Stimulated activated naive CD8-positive, alpha-beta T cell treated with anti-CD3 and anti-CD28 coated beads, Interleukin-15, amount 100 ng/mL, for 72 hours (primary cell): ENCODE data around the gene PXDC1.

Experiments
- ATAC-seq: fragments of 150-1000 bp; cut with Tn5 transposase; 2 replicates; pipeline ENCODE4 v1.10.0; 2021; ENCODE audit warnings: mild to moderate bottlenecking, moderate library complexity
- DNase-seq, 2 donors: peaks; one replicate each; pipeline ENCODE4 v3.0.0; 2021 to 2022
- H3K27ac Mint-ChIP-seq, 2 donors: one replicate each; pipeline ENCODE4 v1.8.0; 2022; ENCODE audit warnings: mild to moderate bottlenecking in 2 of 2, mixed read lengths in 2 of 2, moderate library complexity in 2 of 2
- H3K27me3 Mint-ChIP-seq: one replicate; pipeline ENCODE4 v1.8.0; 2022; ENCODE audit warnings: mixed read lengths
- H3K4me1 Mint-ChIP-seq: one replicate; pipeline ENCODE4 v1.8.0; 2022; ENCODE audit warnings: mild to moderate bottlenecking, mixed read lengths
- H3K4me3 Mint-ChIP-seq, 2 donors: one replicate each; pipeline ENCODE4 v1.8.0; 2022; ENCODE audit warnings: mild to moderate bottlenecking in 2 of 2, mixed read lengths in 2 of 2, moderate library complexity in 1 of 2
- H3K9me3 Mint-ChIP-seq, 2 donors: one replicate each; pipeline ENCODE4 v1.8.0; 2022; ENCODE audit warnings: mixed read lengths in 2 of 2

Gene PXDC1

DNA sequence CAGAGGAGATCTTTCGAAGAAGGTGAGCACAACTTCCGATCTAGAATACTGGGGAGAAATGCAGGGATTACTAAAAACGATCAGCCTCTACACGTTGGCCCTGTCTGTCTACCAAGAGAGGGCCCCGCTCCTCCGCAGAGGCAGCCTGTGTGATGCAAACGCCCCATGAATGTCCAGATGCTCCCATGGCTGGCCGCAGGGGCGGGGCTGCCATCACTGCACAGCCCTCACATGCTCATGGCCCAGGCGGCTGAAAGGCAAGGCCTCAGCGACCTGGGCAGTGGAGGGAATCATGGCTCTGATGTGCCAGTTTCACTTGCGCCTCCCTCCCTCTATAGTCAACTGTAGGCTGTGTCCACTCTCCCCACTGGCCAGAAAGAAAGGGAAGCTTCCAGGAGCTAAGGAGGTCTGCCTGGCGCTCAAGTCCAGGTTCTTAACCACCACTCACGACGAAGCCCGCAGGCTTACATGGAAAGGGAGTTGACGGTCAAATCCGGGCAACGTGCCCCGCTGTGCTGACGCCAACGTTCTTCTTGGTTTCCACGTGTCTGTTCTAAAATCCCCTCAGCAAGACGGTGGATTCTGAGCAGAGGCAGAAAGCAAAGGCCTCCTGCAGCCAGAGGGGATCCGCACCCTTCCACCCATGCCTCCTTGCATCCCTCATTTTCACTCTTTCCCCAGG, 14.2 kb downstream of the PXDC1 start:
- ATAC-seq (no peak), DNase-seq (no peak)
- Mint-ChIP-seq H3K27ac (no peak overlapping the region), H3K4me3 (no peak overlapping the region), H3K9me3 (no peaks in the 10 kb centered on the region), H3K4me1 (peaks cover 7% of the 10 kb centered on the region), H3K27me3 (peaks cover 47% of the 10 kb centered on the region)

DNA sequence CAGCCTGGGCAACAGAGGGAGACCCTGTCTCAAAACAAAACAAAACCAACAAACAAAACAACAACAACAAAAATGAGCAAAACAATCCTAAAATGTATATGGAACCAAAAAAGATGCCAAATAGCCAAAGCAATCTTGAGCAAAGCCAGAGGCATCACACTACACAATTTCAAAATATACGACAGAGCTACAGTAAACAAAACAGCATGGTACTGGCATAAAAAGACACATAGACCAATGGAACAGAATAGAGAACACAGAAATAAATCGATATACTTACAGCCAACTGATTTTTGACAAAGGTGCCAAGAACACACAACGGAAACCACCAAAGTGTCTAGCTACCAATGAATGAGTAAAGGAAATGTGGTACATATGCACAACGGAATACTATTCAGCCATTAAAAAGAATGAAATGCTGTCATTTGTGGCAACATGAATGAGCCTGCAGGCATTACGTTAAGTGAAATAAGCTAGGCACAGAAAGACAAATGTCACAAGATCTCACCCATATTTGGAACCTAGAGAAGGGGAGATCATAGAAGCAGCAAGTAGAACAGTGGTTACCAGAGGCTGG, 16.4 kb downstream of the PXDC1 start:
- peaks cover 28% of the 10 kb centered on the region for H3K27me3 Mint-ChIP-seq
- no peak for DNase-seq
- peaks cover 6% of the 10 kb centered on the region for H3K4me1 Mint-ChIP-seq

DNA sequence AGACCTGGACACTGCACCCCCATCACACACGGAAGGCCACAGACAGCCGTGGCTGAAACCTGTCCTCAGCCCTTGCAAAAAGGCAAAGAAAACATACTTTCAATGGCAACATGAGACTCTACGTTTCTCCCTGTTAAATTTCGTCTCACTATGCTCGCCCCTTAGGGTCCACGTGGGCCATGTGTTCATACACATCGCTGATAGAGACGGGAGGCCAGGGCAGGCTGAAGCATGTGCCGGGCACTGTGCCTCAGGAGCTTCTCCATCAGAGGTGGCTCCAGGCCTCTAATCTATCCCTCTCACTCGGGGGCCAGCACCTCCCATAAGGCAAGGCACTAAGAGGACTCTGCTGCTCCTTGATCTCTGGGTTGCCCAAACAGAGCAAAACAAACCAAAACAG, 17.5 kb downstream of the PXDC1 start:
- DNase-seq (no peak), ATAC-seq (no peak)
- no peaks in the 10 kb centered on the region for H3K9me3 Mint-ChIP-seq
- H3K27ac Mint-ChIP-seq: no peak overlapping the region
- H3K27me3 Mint-ChIP-seq: peaks cover 28% of the 10 kb centered on the region
- peaks cover 6% of the 10 kb centered on the region for H3K4me1 Mint-ChIP-seq
- no peak overlapping the region for H3K4me3 Mint-ChIP-seq

More for the DNA sequence above, 16.4 kb downstream of the PXDC1 start:
- ATAC-seq: no peak
- Mint-ChIP-seq H3K27ac (no peak overlapping the region), H3K4me3 (no peak overlapping the region), H3K9me3 (no peaks in the 10 kb centered on the region)

DNA sequence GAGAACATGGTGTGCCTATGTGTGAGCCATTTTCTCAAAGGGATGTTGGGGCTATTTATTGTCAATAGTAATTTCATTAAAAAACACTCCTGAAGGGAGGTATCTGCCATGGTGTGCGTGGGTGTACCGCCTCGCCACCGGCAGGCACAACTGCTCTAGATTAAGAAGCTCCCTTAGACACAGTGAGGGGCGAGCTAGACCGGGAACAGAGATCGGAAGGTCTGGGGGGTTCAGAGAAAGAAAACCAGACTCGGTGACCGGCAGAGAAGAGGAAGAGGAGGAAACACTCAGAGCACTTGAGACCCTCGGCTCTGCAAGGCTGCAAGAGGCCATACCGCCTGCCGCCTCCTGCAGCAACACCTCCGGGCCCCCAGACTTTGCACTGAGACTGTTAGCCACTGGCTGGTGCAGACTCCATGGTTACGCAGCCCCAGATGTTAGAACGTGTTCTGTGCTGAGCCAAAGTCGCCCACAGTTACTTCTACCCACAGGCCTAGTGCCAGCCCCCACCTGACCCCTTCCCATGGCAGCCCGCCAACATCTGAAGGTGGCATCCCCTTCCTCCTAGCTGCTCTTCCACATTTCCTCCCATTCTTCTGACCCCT, 18.1 kb downstream of the PXDC1 start:
- no peak for DNase-seq
- H3K4me1 Mint-ChIP-seq: peaks cover 6% of the 10 kb centered on the region
- H3K4me3 Mint-ChIP-seq: no peak overlapping the region

DNA sequence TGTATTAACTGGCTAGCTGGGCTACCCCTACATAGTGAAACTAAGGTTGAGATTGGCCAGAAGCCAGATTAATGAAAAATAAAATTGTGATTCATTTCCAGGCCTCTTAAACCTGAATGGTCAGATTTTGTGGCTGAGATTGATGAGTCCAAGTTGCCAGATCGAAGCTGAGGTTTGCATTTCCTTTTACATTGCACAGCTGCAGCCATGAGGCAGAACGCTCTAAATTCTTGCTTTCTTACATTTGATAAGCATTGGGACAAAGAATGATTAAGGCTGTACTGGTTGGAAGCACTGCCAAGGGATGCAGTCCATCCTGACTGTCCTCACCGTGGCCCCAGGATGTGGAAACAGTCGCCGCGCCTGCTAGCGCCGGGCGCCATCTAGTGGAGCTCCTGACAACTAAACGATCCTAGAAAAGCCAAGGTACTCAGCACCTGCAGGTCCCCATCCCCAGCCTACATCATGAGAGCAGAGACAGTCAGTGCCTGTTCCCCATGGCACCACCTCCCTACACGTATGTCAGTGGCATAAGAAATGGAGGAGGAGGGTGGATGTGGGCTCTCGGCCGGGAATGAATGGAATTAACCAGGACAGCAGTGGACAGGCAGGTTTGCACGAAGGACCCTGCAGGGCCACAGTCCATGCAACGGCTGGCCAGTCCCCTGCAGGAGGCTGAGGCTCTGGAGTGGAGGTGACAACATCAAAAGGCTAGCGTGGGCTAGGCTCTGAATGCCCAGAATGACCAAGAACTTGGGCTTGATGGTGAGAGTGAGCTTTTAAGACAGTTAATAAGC, 19.0 kb downstream of the PXDC1 start:
- Mint-ChIP-seq H3K27me3 (peaks cover 23% of the 10 kb centered on the region), H3K27ac (no peak overlapping the region), H3K4me3 (no peak overlapping the region), H3K4me1 (peaks cover 6% of the 10 kb centered on the region), H3K9me3 (no peaks in the 10 kb centered on the region)
- DNase-seq (peak; percentile 55 to 60), ATAC-seq (peak; percentile 76)

More for the DNA sequence above, 18.1 kb downstream of the PXDC1 start:
- no peak for ATAC-seq
- Mint-ChIP-seq H3K27ac (no peak overlapping the region), H3K9me3 (no peaks in the 10 kb centered on the region), H3K27me3 (peaks cover 28% of the 10 kb centered on the region)

DNA sequence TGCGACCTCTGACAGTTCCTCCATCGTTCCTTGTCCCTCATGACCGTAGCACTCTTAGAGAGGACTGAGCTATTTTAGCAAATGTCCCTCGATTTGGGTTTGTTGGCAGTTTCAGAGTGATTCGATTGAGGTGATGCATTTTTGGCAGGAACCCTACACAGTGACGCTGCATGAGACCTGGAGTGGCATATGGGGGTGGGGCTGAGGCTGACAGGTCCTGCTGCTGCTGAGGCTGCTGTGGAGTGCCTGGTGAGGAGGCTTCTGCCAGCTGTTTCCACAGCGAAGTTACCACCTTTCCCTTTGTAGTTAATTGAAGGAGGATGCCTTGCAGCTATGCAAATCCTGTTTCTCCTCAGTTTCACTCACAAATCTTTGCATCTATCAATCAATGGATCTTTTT, 19.8 kb downstream of the PXDC1 start:
- no peak overlapping the region for H3K4me3 Mint-ChIP-seq
- no peaks in the 10 kb centered on the region for H3K9me3 Mint-ChIP-seq
- ATAC-seq (no peak), DNase-seq (no peak)
- H3K27ac Mint-ChIP-seq: no peak overlapping the region
- H3K27me3 Mint-ChIP-seq: peaks cover 16% of the 10 kb centered on the region
- peaks cover 6% of the 10 kb centered on the region for H3K4me1 Mint-ChIP-seq

DNA sequence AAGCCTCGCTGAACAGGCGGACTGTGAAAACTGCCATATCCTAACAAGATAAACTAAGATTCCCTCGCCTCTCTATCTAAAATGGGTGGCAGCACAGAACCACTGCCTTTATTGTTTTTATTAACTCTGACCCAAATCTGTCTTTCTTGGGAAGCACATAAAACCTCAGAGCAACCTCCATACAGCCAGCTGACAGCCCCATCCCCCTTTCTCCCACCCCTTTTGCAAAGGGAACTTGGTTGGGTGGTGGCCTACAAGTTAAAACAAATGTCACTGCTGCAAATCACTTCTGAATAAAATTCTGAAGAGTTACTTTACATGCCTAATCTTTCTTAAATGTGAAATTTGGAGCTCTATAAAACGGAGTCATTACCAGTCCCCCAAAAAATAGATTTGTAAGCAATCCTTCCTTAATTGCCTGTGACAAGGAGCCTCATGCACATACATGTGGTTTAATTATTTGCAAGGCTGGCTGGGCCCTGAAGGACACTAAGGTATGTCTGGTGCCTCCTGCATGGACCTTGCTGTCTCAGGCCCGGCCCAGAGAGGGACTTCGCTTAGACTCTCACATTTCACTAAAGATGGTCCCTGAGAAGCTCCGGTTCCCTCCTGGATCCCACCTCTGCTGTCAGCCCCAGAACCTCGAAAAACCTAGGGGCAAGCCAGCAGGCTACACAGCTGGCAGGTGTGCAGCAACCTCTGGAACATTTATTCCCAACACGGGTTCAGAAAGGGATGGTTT, 21.7 kb downstream of the PXDC1 start:
- Mint-ChIP-seq H3K9me3 (no peaks in the 10 kb centered on the region), H3K27me3 (peaks cover 16% of the 10 kb centered on the region), H3K27ac (no peak overlapping the region), H3K4me1 (peaks cover 6% of the 10 kb centered on the region), H3K4me3 (no peak overlapping the region)
- ATAC-seq (no peak), DNase-seq (no peak)

DNA sequence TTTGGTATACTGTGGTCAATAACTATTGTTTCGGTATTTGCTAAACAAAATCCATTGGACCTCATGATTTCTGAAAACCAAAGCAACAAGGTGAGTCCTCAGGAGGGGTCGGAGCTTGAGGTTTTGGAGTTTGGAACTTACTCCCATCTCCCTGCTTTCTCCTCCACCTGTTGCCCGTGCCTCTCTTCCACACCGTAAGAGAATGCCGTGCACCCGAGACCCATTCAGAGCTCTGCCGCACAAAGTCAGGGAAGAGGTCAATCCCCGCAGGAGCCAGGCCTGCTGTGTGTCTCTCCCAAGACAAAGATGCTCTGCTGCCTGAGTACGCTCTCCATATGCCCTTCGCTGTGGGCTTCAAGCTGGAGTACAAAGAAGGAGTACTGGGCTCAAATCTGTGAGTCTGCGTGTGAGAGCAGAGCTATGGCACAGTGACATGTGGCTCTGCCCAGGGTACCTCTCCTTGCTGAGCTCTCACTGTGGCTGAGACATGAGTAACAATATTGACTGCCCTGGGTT, 23.9 kb downstream of the PXDC1 start:
- no peak overlapping the region for H3K27ac Mint-ChIP-seq
- DNase-seq: no peak
- peaks cover 5% of the 10 kb centered on the region for H3K4me1 Mint-ChIP-seq
- H3K27me3 Mint-ChIP-seq: peaks cover 4% of the 10 kb centered on the region
- no peak overlapping the region for H3K4me3 Mint-ChIP-seq
- H3K9me3 Mint-ChIP-seq: no peaks in the 10 kb centered on the region
- no peak for ATAC-seq

DNA sequence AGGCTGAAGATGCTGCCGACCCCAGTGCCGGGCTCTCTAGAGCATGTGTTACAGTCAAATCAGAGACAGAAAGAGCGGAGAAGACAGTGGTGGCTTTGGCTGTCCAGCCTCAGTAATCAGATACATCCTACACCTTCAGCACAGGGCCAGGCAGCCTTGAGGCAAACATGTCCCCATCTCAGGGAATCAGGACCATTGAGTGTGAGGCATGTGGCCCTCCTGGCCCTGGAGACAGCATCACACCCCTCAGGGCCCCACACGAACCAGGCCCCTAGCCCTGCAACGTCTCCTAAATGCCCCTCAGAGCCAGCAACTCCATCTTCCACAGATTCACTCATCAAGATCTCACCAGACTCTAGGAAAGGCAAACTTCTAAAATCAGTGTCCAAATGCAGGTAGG, 24.5 kb downstream of the PXDC1 start:
- DNase-seq (no peak), ATAC-seq (no peak)
- H3K9me3 Mint-ChIP-seq: no peaks in the 10 kb centered on the region
- H3K27me3 Mint-ChIP-seq: no peaks in the 10 kb centered on the region
- no peak overlapping the region for H3K4me3 Mint-ChIP-seq
- H3K27ac Mint-ChIP-seq: no peak overlapping the region
- no peaks in the 10 kb centered on the region for H3K4me1 Mint-ChIP-seq

DNA sequence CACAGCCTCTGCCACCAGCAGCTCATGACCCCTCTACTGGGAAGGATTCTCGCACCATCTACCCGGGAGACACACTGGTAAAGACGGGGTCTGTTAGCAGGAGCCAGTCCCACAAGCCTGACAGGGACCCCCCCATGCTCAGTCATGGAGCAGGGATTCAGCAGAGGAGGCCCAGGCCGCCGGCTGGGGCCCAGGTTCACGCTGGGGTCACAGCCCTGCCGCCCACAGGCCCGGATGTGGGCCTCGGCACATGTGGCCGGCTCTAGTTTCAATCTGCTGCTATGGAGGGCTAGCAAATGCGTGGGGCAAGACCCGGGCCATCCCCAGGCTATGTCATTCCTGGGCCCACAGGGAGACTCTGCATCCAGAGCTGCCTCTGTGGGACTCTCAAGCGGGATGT, 25.1 kb downstream of the PXDC1 start:
- Mint-ChIP-seq H3K27me3 (no peaks in the 10 kb centered on the region), H3K9me3 (no peaks in the 10 kb centered on the region), H3K27ac (no peak overlapping the region), H3K4me1 (no peaks in the 10 kb centered on the region), H3K4me3 (no peak overlapping the region)
- ATAC-seq: no peak
- DNase-seq: no peak

DNA sequence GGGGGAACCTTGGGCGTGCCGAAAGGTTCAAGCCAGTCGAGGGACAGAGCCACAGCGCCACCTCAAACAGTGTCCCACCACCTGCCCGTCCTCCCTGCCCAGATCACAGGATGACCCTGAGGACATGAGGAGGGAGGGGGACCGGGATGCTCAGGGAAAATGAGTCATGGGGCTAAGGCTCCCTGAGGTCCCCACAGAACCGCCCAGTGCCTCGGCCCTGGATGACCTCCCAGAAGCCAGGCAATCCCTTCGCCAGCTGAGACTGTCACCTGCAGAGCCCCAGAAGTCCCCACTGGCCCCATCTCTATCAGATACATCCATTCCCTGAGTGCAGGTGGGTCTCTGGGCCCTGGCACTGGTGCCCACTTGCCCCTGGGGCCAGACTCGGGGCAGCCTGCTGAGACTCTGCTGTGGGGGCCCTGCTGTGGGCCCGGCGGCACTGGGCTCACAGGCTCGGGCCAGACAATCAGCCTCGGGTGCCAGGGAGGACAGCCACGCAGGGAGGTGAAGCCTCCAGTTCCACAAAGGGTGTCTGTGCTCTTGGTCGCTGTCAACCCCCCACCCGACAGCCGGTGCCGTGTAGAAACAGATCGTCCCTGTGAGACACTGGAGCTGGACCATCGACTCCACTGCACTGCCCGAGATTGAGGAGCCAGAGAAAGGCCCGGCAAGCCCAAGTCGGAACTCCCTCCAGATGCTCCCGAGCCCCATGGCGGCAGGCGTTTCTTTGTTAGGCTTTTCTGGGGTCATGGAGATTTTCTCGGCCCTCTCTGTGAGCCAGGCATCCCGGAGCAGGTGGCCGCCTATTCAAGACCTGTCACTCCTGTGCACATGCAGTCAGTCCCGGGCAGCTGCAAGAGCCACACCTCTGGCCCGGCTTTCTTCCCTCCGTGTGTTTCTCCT, 26.1 kb downstream of the PXDC1 start:
- ATAC-seq: no peak
- no peaks in the 10 kb centered on the region for H3K27me3 Mint-ChIP-seq
- DNase-seq: no peak
- H3K27ac Mint-ChIP-seq: no peak overlapping the region
- H3K9me3 Mint-ChIP-seq: no peaks in the 10 kb centered on the region
- H3K4me3 Mint-ChIP-seq: no peak overlapping the region
- no peaks in the 10 kb centered on the region for H3K4me1 Mint-ChIP-seq

DNA sequence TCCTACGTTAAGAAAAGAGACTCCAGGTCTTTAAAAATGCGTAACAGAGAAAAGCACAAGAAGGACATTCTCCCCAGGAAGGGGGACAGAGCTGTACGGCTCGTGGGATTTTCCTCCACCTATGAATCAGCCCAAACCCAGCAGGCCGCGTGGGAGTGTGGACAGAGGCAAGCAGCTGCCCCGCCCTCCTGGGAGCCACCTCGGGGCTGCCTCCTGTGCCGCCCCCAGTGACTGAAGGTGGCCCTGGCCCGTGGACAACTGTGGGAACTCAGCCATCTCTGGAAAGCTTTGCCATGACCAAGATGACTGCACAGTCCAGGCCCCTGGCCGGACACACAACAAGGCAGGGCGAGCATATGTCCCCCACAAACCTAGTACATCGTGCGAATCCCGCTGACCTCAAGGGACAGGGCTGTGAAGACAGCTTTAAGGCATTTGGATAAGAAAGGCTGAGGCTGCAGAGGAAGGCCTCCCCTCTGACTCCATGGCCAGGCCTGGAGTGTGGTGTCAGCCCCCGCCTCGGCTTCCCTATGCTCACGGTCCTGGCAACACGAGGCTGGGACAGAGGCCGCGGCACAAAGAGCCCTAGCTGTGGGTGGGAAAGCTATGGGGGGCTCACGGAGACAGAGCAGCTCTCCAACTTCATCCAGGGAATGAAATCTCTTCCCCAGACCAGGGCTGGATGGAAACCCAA, 26.9 kb downstream of the PXDC1 start:
- no peak overlapping the region for H3K4me3 Mint-ChIP-seq
- ATAC-seq: no peak
- DNase-seq: no peak
- no peaks in the 10 kb centered on the region for H3K27me3 Mint-ChIP-seq
- H3K27ac Mint-ChIP-seq: no peak overlapping the region
- H3K9me3 Mint-ChIP-seq: no peaks in the 10 kb centered on the region
- H3K4me1 Mint-ChIP-seq: peaks cover 5% of the 10 kb centered on the region

DNA sequence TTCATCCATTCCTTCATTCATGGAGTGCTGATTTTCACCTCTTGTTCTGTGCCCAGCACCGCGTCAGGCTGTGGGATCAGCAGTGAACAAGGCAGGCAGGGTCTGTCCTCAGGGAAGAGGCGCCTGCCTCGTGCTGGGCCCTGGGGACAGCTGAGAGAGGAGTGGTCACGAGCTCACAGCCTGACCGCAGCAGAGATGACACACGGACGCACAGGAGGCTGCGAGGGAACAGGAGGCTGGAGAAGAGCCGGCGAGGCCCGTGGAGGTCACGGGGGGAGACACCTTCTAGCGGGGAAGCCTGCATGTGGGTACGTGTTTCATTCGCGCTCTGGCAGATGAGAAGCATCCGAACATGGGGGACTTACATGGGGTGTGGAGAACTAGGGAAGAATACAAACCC, 27.5 kb downstream of the PXDC1 start:
- no peak overlapping the region for H3K4me3 Mint-ChIP-seq
- no peak overlapping the region for H3K27ac Mint-ChIP-seq
- H3K4me1 Mint-ChIP-seq: peaks cover 8% of the 10 kb centered on the region
- H3K27me3 Mint-ChIP-seq: no peaks in the 10 kb centered on the region
- no peak for ATAC-seq
- no peak for DNase-seq
- H3K9me3 Mint-ChIP-seq: no peaks in the 10 kb centered on the region

DNA sequence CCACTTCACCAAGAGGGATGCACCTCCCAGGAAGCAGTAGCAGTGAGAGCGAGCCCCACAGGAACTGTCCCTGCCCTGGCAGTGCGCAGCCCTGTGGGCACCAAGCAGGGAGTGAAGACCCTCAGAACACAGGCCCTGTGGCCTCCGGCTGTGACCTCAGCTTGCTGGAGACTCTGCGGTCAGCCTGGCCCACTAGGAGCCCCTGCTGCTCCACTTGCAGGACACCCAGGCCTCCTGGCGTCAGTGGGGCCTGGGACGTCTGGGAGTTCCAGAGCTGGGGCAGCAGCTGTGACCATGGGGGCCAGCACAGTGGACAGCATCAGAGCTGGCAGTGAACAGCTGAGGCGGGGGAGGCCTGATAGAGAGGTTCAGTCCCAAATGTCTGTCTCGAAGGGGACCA, 28.3 kb downstream of the PXDC1 start:
- Mint-ChIP-seq H3K9me3 (no peaks in the 10 kb centered on the region), H3K27ac (no peak overlapping the region), H3K27me3 (no peaks in the 10 kb centered on the region), H3K4me3 (no peak overlapping the region), H3K4me1 (peaks cover 15% of the 10 kb centered on the region)
- no peak for DNase-seq
- ATAC-seq: no peak
